GM19025 (cell line): ENCODE data around the gene IARS2.
"Not testable (repeated sequence)": the region's sequence is repeated elsewhere in the genome, so short reads cannot be mapped to it uniquely, and the experiment has no call there.

ENCODE experiments used
- ATAC-seq: cut with Tn5 transposase; IDR thresholded peaks from one replicate; pipeline ENCODE4 v1.9.1; 2021; ENCODE audit warnings: mild to moderate bottlenecking, low read depth, moderate library complexity; ENCODE audit not compliant: unreplicated experiment

Gene IARS2

DNA sequence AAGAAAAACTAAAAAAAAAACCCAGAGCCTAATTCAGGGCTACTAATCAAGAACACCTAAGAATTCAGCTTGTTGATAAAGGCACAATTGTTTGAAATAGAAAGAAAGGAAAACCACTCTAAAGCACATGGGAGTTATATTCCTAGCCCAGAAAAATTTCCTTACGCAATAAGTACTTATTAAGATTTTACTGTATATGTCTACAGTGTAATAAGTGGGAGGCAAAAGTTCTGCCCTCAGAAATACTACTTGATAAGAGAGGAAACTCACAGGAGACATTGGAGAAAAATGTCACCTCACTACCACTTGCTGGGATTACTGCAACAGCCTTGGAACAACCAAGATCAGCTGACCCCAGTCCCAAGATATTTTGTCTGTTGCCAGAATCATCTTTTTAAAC, 66.1 kb downstream of the IARS2 start:
- ATAC-seq = no peak

DNA sequence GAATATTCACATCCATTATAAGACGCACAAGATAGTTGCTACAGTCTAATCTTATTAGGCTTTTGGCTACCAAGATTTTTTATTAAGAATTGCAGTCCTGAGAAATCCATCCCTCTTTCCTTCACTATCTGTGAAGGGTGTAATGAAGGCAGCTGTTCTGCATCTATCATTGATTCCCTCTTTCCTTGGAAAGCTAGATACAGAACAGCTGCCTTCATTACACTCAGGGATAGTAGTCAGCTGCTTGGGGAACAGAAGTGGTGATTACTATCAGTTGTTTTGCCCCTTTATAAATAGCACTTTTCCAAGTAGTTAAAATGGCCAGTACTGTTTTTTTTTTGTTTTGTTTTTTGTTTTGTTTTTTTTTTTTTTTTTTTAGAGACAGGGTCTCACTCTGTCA, 70.2 kb downstream of the IARS2 start:
- no peak for ATAC-seq

DNA sequence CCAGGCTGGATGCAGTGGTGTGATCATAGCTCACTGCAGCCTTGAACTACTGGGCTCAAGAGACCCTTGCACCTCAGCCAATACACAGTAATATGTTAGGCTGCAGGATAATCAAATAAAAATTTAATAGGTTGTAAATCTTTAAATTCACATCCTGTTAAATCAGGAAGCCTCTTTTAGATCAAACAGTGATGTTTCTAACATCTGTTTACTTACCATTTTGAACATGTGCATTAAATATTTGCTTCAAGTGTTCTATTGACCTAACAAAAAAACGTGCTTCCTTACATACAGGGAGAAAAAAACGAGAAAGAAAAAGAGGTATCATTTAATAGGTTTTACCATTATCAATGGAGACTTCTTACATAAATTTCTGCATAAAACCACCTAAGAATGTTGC, 70.6 kb downstream of the IARS2 start:
- no peak for ATAC-seq

DNA sequence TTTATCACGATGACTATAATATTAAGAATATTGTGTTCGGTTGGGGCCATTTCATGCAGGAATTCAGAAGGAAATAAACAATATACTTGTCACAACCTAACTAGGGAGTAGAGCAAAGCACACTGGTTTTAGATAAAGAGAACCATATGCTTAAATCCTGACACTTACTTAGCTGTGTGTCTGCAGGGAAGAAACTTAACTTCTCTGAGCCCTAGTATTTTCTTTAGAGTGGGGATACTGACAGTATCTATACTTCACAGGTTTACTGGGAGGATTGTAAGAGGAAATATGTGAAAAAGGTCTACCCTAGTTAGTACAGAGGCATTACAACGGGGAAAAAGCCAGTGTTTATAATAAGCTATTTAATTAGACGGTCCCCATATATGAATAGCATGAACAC, 72.9 kb downstream of the IARS2 start:
- ATAC-seq = no peak

DNA sequence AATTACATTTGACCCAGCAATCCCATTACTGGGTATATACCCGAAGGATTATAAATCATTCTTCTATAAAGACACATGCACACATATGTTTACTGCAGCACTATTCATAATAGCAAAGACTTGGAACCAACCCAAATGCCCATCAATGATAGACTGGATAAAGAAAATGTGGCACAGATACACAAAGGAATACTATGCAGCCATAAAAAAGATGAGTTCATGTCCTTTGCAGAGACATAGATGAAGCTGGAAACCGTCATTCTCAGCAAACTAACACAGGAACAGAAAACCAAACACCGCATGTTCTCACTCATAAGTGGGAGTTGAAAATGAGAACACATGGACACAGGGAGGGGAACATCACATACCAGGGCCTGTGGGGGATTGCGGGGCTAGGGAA, 76.0 kb downstream of the IARS2 start:
- ATAC-seq = not testable (repeated sequence)

DNA sequence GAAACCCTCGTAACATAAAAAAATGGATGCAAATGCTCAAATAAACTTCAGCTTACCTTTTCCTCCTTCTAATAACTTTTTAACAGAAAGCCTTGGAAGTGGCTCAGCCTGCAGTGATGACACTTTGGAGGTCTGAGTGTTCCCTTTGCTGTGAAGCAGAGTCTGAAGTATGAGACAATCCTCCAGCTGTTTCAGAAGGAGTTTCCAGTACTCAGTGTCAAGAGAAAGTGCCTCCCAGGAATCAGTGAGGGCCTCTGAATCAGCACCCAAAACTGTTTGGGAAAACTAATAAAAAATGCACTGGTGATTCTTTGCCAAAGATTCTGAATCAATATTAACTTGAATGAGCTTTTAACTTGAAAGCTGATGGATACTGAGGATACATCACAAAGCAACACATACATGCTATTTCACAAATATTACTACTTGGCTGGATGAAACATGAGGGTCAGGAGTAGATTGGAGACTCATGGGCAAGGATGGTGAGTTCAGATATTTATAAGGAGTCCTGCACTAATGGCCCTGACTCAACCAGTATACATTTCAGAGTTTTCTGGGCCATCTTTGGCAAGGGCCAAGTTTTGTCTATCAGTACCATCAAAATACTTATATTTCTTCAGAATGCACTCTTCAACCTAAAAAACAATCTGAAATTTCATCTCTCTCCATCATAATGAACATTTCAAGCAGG, 77.0 kb downstream of the IARS2 start:
- no peak for ATAC-seq

DNA sequence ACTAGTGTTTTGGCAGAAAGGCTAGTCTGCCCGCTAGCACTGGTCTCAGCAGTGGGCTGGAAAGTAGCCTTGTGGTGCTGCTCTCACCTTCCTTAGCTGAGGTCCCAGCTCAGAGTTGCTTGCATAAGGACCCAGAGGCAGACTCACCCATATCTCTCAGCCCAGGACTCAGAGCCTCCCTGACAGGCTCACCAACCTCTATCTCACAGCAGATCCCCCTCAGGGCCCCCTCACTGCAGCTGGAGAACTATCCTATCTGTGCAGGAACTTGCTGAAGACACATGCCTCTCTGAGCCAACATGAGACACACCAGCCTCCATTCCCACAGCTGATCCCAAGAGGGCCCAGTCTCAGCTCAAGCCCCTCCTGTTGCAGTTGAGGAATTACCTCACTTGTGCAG, 82.6 kb downstream of the IARS2 start:
- ATAC-seq = no peak

DNA sequence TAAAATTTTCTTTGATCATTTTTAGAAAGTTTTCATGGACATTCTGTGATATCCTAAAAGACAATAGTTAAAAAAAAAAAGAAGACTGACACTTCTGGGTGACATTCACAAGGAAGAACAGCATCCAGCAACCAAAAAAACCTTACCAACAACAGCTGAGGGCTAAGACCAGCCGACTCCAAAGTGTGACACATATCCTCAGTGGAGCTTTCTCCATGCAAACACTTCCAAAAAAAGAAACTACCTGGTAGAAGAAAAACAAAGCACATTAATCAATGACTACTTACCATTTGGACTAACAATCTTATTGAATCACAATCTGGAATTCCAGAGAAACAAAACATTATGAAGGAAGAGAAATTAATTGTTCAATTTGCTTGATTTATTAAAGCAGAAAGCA, 88.2 kb downstream of the IARS2 start:
- ATAC-seq = no peak

DNA sequence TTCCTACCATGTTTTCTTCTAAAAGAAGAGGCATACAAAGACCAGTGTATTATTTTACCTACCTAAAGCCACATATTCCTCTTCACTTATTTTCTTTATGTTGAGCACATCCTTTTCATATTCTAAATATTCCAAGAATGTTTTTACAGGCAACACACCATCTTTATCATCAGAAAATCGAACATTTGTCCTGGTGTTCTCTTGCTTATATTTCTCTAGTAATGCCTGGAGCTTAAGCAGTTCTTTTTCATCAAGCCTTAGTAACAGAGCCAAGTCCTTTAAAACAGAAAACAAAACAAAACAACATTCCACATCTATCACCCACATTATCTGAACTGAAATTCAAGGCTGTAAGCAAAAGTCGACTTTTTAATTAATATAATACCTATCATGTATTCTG, 88.7 kb downstream of the IARS2 start:
- ATAC-seq = no peak

DNA sequence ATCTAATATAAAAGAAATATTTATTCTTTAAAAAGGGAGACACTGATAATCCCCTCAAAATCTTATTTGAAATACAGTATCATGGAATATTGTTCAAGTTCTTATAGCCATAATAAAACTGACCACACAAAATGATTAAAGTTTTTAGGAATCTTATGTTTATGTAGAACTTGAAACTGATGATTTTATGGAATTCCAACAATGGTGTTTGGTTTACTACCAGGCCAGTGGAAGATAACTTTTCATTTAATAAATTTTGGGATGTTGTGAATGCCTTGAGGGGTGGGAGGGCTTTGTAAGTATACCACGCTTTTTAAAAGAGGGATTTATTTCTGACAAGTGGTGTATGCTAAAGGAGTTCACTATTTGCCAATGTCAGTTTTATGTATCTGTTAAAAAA, 90.6 kb downstream of the IARS2 start:
- no peak for ATAC-seq

DNA sequence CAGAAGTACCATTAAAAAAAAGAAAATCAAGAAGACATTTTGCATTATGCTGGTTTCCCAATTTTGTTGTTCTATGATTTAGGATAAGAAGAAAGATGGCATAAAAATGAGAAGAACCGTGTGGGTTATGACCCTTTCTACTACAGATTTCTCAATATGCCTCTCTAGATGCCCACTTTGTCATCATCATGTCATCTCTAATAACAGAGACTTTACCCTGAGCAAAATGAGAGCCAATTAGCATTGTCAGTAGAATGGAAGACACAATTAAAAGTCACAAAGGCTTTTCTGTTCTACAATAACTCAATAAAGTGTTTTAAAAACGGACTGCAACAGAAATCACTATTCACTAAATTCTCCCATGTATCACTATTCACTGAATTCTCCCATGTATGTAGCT, 92.8 kb downstream of the IARS2 start:
- no peak for ATAC-seq

DNA sequence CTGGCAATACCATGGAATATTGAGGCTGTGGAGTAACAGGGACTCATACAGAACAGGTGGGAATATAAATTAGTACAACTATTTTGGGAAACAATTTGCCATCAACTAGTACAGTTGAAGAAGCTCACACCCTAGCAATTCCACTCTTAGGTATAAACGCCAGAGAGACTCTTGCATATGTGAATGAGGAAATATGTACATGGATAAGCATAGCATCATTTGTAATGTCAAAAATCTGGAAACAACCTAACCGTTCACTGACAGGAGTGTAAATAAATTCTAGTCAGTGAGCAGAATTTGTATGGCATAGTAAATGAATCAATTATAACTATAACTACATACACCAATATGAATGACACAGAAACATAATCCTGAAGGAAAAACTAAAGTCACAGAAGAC, 94.6 kb downstream of the IARS2 start:
- ATAC-seq = no peak

DNA sequence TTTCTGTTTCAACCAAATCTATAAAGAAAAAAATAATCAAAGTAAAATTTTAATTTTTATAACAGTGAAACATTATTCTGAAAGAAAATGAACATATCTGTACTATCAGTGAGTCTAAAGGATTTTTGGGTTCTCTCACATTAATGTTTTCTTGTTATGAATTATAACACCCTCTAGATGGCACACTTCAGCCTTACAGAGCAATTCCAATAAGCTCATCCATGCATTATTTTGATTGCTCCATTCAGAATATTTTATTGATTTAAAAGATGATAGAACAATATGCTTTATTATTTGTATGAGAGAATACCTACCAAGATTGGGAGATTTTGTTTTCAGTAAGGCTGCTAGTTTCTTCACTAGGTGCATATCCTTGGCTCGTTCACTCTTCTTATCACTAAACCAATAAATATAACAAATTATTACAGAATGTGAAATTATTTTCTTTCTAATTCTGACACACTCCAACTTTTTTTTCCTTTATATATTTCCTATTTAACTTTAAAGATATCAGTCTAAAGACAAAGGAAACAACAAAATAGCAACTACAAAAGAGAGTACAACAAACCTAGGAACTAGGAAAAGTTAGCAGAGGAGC, 95.9 kb downstream of the IARS2 start:
- no peak for ATAC-seq

DNA sequence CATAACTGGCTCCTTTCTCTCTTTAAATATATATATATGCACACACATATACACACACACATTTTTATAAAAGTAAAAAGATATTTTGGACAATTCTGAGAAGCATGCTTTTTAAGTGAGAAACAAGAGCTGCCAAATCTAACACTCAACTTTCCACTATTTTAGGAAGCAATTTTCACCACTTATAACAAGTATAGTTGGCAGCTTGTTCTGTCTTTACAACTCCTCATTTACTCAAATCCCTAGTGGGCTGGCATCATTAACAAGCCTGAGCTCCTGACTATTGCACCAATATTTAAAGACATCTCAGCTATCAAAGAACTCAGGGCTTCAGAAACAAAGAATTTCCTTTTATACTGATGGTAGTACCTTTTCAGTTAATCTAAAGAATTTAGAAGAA, 101.8 kb downstream of the IARS2 start:
- ATAC-seq = no peak
